Hepatocyte (in vitro differentiated cells): ENCODE measurements around the gene MLYCD.
"Not testable (repeated sequence)": the region's sequence is repeated elsewhere in the genome, so short reads cannot be mapped to it uniquely, and the experiment has no call there.

Experiments
- CTCF ChIP-seq: fragments of 200-600 bp; sonication (generic); IDR thresholded peaks from 2 replicates; pipeline ENCODE4 v1.5.1; 2016; ENCODE audit warnings: antibody characterized with exemption, mild to moderate bottlenecking; ENCODE audit not compliant: poor library complexity
- EZH2 ChIP-seq: fragments of 200-600 bp; sonication (generic); IDR thresholded peaks from 2 replicates; pipeline ENCODE4 v1.6.1; 2016; ENCODE audit warnings: antibody characterized with exemption, mild to moderate bottlenecking, borderline replicate concordance

- TF ChIP-seq EZH2, CTCF: not testable (repeated sequence)
Observed at GRCh38 chr16:83941546-83941945, 42.6 kb downstream of the MLYCD start.
